Naive thymus-derived CD4-positive, alpha-beta T cell (primary cell): ENCODE measurements around the gene TRPM4. TPM values are rescaled to one million over a fixed set of nuclear protein-coding genes. Genes with fewer than 3 reads are reported as not detected.

Experiments
- ATAC-seq: fragments of 150-1000 bp; cut with Tn5 transposase; 2 replicates; pipeline ENCODE4 v1.10.0; 2021; ENCODE audit warnings: mild to moderate bottlenecking, moderate library complexity
- CTCF ChIA-PET: fragments of 350-600 bp; sonication (Branson Sonifier 250); formaldehyde crosslinking; loops from one replicate; lab custom pipeline; 2021; ENCODE audit warnings: antibody characterized with exemption; lab: Charles Lee
- POLR2A ChIA-PET: fragments of 350-600 bp; sonication (Branson Sonifier 250); formaldehyde crosslinking; loops from one replicate; lab custom pipeline; 2021; ENCODE audit warnings: antibody characterized with exemption, inconsistent platforms; lab: Charles Lee
- DNase-seq, 9 donors: peaks; one replicate each; pipeline versions ENCODE4 v3.0.0 to v3.0.0-alpha.2; 2020 to 2022; ENCODE audit warnings: mixed read lengths in 1 of 9
- H3K27ac ChIP-seq: one replicate; pipeline ENCODE4 v1.7.0; 2013; ENCODE audit warnings: mild to moderate bottlenecking, low read depth, low read length, moderate library complexity
- H3K27me3 ChIP-seq, 2 donors: one replicate each; pipeline ENCODE4 v1.7.0; 2013; ENCODE audit warnings: low read length in 2 of 2, mild to moderate bottlenecking in 2 of 2, moderate library complexity in 2 of 2; ENCODE audit not compliant: control insufficient read depth in 2 of 2, insufficient read depth in 2 of 2
- H3K36me3 ChIP-seq, 3 experiments: 1 replicate in 2 of 3; 2 replicates in 1 of 3; pipeline ENCODE4 v1.7.0; 2013; ENCODE audit warnings: low read length in 3 of 3, mild to moderate bottlenecking in 3 of 3, moderate library complexity in 1 of 3; ENCODE audit not compliant: insufficient read depth in 3 of 3, control insufficient read depth in 2 of 3
- H3K4me1 ChIP-seq, 2 donors: one replicate each; pipeline ENCODE4 v1.7.0; 2013; ENCODE audit warnings: low read length in 2 of 2, mild to moderate bottlenecking in 2 of 2, moderate library complexity in 1 of 2; ENCODE audit not compliant: control insufficient read depth in 2 of 2, insufficient read depth in 2 of 2
- H3K4me3 ChIP-seq: 2 replicates; pipeline ENCODE4 v1.7.0; 2013; ENCODE audit warnings: mild to moderate bottlenecking, low read length
- H3K9me3 ChIP-seq, 3 experiments: 1 replicate in 2 of 3; 2 replicates in 1 of 3; pipeline ENCODE4 v1.7.0; 2013; ENCODE audit warnings: low read length in 3 of 3; ENCODE audit not compliant: control insufficient read depth in 2 of 3
- H3K27ac Mint-ChIP-seq, 9 donors: one replicate each; pipeline ENCODE4 v1.8.0; 2020 to 2022; ENCODE audit warnings: mixed read lengths in 9 of 9, mild to moderate bottlenecking in 8 of 9, moderate library complexity in 5 of 9, inconsistent platforms in 2 of 9
- H3K27me3 Mint-ChIP-seq, 5 donors: one replicate each; pipeline ENCODE4 v1.8.0; 2021 to 2022; ENCODE audit warnings: mixed read lengths in 5 of 5, mild to moderate bottlenecking in 1 of 5
- H3K36me3 Mint-ChIP-seq, 5 donors: one replicate each; pipeline ENCODE4 v1.8.0; 2020 to 2022; ENCODE audit warnings: mixed read lengths in 5 of 5, mild to moderate bottlenecking in 3 of 5, inconsistent platforms in 1 of 5
- H3K4me1 Mint-ChIP-seq, 7 donors: one replicate each; pipeline ENCODE4 v1.8.0; 2020 to 2022; ENCODE audit warnings: mixed read lengths in 7 of 7, mild to moderate bottlenecking in 3 of 7, inconsistent platforms in 1 of 7
- H3K4me3 Mint-ChIP-seq, 10 donors: one replicate each; pipeline ENCODE4 v1.8.0; 2020 to 2022; ENCODE audit warnings: mild to moderate bottlenecking in 10 of 10, mixed read lengths in 10 of 10, moderate library complexity in 6 of 10, inconsistent platforms in 2 of 10
- H3K9me3 Mint-ChIP-seq, 11 donors: one replicate each; pipeline ENCODE4 v1.8.0; 2020 to 2022; ENCODE audit warnings: mixed read lengths in 11 of 11, mild to moderate bottlenecking in 4 of 11, inconsistent platforms in 1 of 11, moderate library complexity in 1 of 11
- intact Hi-C, 2 donors: fragments of 100-400 bp; cut with micrococcal nuclease; formaldehyde crosslinking; loops; one replicate each; pipeline ENCODE4 v1.15.1; 2023
- polyA plus RNA-seq, 2 donors: library from polyadenylated mRNA; unstranded; fragments of 300-500 nt; fragmentation: Illumina TruSeq; gene quantifications; one replicate each; pipeline ENCODE4 v1.2.3, GENCODE V29; 2021
- total RNA-seq, 6 experiments: library from RNA in 5 of 6; stranded (reverse) in 5 of 6; gene quantifications; 1 replicate in 5 of 6; 2 replicates in 1 of 6; pipeline ENCODE4 v1.2.3 and lab custom pipeline; 2021 to 2026

TRPM4 gene
- total and polyA plus RNA-seq, 7 experiments from 2014 or later = 0.13 to 3.2 (median 0.85) TPM; not detected in 2

DNA sequence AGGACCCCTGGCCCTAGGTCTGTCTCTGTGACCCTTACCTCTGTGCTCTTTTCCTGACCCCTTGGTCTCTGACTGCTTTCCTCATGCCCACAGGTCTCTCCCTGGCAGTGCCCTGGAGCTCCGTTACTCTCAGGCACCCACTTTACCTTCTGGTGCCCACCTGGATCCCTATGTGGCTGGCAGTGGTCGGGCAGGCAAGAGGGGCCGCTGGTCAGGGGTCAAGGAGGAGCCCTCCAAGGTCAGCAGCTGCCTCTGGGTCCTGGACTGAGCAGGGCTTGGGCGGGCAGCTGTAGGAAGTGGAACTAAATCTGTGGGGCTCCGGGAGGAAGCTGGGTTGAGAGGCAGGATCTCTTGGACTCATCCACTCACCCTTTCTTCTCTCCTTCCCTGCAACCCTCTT is 21.9 kb upstream of the TRPM4 start:
- Mint-ChIP-seq H3K9me3 (peaks cover 0 to 2% (median 0%) of the 10 kb centered on the region in 11 donors), H3K27ac (no peak overlapping the region), H3K36me3 (peaks cover 0 to 4% (median 0%) of the 10 kb centered on the region in 5 donors), H3K4me3 (peak overlapping the region in 2 of 10 donors; percentile 3 to 56), H3K4me1 (peaks cover 0 to 19% (median 11%) of the 10 kb centered on the region in 7 donors), H3K27me3 (peaks cover 0 to 4% (median 3%) of the 10 kb centered on the region in 5 donors)
- no peaks in the 10 kb centered on the region for H3K9me3 ChIP-seq
- ChIA-PET POLR2A (interaction anchor here (0.6 to 1.1 kb wide), 3 partner anchors 21 to 294 kb away, joined by 3 to 7 read pairs (median 3); no protein-coding TSS in a partner anchor), CTCF (interaction anchor here (0.8 kb wide), 1 partner anchor 28 kb away, joined by 4 read pairs; no protein-coding TSS in a partner anchor)
- H3K36me3 ChIP-seq = no peaks in the 10 kb centered on the region
- H3K4me1 ChIP-seq = peaks cover 0 to 15% of the 10 kb centered on the region in 2 donors
- H3K27ac ChIP-seq = no peak overlapping the region
- ATAC-seq = no peak
- H3K4me3 ChIP-seq = no peak overlapping the region
- peaks cover 0 to 3% of the 10 kb centered on the region in 2 donors for H3K27me3 ChIP-seq
- intact Hi-C loops = no loop called here
- no peak for DNase-seq

DNA sequence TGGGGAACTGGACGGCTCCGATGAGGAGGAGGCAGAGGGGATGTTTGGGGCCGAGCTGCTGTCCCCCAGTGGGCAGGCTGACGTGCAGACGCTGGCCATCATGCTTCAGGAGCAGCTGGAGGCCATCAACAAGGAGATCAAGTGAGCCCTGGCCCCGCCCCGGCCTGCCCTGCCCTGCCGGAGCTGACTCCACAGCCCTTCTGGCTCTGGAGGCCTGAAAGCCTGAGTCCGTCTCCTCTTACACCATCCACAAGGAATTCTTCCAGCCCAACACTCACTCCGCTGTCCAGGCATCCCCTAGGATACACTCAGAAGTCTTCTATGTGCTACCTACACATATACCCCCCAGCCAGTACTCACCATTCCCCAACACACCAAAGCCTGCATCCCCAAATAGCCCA is 20.8 kb upstream of the TRPM4 start:
- Mint-ChIP-seq H3K27me3 (peaks cover 0 to 9% (median 4%) of the 10 kb centered on the region in 5 donors), H3K4me1 (peaks cover 5 to 25% (median 17%) of the 10 kb centered on the region in 7 donors), H3K9me3 (peaks cover 0 to 2% (median 0%) of the 10 kb centered on the region in 11 donors), H3K27ac (no peak overlapping the region), H3K36me3 (peaks cover 0 to 4% (median 0%) of the 10 kb centered on the region in 5 donors), H3K4me3 (peak overlapping the region in 1 of 10 donors; percentile 10)
- DNase-seq = no peak
- ATAC-seq = no peak
- Histone ChIP-seq H3K27me3 (peaks cover 0 to 3% of the 10 kb centered on the region in 2 donors), H3K4me1 (peaks cover 0 to 15% of the 10 kb centered on the region in 2 donors), H3K36me3 (no peaks in the 10 kb centered on the region), H3K4me3 (no peak overlapping the region), H3K9me3 (no peaks in the 10 kb centered on the region), H3K27ac (no peak overlapping the region)
- ChIA-PET CTCF (no interaction called here), POLR2A (interaction anchor here (1.1 kb wide), 1 partner anchor 39 kb away, joined by 7 read pairs; no protein-coding TSS in a partner anchor)
- intact Hi-C loops = no loop called here

DNA sequence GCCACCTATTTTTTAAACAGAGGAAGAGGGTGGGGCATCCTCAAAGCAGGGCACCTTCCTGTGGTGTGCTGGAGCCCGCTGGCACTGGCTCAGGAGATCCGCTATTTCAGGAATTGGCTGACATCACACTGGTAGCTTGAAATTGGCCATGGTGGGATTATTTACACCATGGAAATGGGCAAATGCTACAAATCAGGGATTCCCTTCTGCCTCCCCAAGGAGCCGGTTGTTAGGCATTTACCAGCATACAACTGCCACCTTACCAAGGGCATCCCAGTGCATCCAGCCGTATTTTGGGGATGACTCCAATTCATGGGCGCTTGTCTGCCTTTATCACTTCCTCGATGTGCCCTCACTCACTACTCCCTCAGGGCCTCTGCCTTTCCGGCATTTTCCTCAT is 16.6 kb upstream of the TRPM4 start:
- no peak overlapping the region for H3K4me3 ChIP-seq
- ATAC-seq (no peak), DNase-seq (no peak)
- Mint-ChIP-seq H3K4me3 (peak overlapping the region in 2 of 10 donors; percentile 37 to 39), H3K27ac (no peak overlapping the region), H3K27me3 (peaks cover 8 to 29% (median 25%) of the 10 kb centered on the region in 5 donors), H3K36me3 (peaks cover 0 to 4% (median 0%) of the 10 kb centered on the region in 5 donors), H3K4me1 (peaks cover 17 to 29% (median 26%) of the 10 kb centered on the region in 7 donors), H3K9me3 (peaks cover 0 to 1% (median 0%) of the 10 kb centered on the region in 11 donors)
- no peaks in the 10 kb centered on the region for H3K36me3 ChIP-seq
- no peaks in the 10 kb centered on the region for H3K9me3 ChIP-seq
- intact Hi-C loops = loop anchor here (10.0 kb wide), 2 partner anchors 304 to 346 kb away; partner anchors contain the start of gene SLC17A7 (in 1 of the 2)
- H3K27me3 ChIP-seq = no peaks in the 10 kb centered on the region
- peaks cover 0 to 6% of the 10 kb centered on the region in 2 donors for H3K4me1 ChIP-seq
- POLR2A ChIA-PET = interaction anchor here (0.6 kb wide), 1 partner anchor 338 kb away, joined by 5 read pairs; no protein-coding TSS in a partner anchor
- no peak overlapping the region for H3K27ac ChIP-seq
- CTCF ChIA-PET = interaction anchor here (0.6 to 0.8 kb wide), 3 partner anchors 57 to 395 kb away, joined by 3 to 6 read pairs (median 3); no protein-coding TSS in a partner anchor

DNA sequence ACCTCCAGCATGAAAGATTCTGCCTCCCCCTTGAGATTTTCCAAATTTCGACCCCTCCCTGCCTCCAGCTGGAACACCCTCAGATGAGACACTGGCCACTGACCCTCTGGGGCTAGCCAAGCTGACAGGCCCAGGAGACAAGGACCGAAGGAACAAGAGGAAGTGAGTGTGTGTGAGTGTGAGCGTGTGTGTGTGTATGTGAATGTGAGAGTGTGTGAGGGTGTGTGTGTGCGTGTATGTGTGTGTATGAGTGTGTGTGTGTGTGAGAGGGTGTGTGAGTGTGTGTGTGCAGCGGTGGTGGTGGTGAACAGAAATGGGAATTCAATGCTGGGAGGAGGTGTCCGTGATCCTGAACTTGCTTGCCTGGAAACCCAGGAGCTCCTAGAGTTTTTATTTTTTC is 16.2 kb upstream of the TRPM4 start:
- ATAC-seq (no peak), DNase-seq (no peak)
- ChIA-PET POLR2A (no interaction called here), CTCF (interaction anchor here (0.7 to 0.8 kb wide), 2 partner anchors 141 to 395 kb away, joined by 3 to 6 read pairs; no protein-coding TSS in a partner anchor)
- H3K4me3 Mint-ChIP-seq = peak overlapping the region in 5 of 10 donors; percentile 0 to 77 (median 37)
- H3K27ac Mint-ChIP-seq = peak overlapping the region in 1 of 9 donors; percentile 41
- peaks cover 0 to 1% (median 0%) of the 10 kb centered on the region in 11 donors for H3K9me3 Mint-ChIP-seq
- intact Hi-C loops = loop anchor here (10.0 kb wide), 2 partner anchors 303 to 347 kb away; partner anchors contain the start of gene SLC17A7 (in 1 of the 2)
- H3K4me1 Mint-ChIP-seq = peaks cover 17 to 29% (median 27%) of the 10 kb centered on the region in 7 donors
- peaks cover 10 to 32% (median 27%) of the 10 kb centered on the region in 5 donors for H3K27me3 Mint-ChIP-seq
- no peaks in the 10 kb centered on the region for H3K36me3 ChIP-seq
- no peaks in the 10 kb centered on the region for H3K9me3 ChIP-seq
- H3K4me1 ChIP-seq = peaks cover 0 to 7% of the 10 kb centered on the region in 2 donors
- peaks cover 0 to 4% (median 0%) of the 10 kb centered on the region in 5 donors for H3K36me3 Mint-ChIP-seq
- H3K4me3 ChIP-seq = no peak overlapping the region
- H3K27ac ChIP-seq = no peak overlapping the region
- no peaks in the 10 kb centered on the region for H3K27me3 ChIP-seq

DNA sequence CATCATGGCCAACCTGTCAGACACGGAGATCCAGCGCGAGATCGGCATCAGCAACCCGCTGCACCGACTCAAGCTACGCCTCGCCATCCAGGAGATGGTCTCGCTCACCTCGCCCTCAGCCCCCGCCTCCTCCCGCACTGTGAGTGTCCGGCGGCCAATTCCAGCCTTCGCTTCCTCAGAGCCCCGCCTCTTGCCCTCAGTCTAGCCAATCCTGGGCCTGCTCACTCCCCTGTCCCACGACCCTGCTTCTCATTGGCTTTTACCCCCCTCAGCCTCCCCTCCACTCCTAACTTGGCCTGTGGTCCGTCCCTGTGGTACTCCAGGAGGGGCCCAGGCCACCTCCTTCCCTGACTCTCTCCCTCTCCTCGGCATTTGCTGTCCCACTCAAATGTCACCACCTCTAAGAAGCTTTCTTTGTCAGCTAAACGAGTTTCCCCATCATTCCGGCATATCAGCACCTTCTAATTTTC is 14.7 kb upstream of the TRPM4 start:
- DNase-seq = peak in 5 of 9 donors; percentile 18 to 79 (median 34)
- Histone ChIP-seq H3K27ac (no peak overlapping the region), H3K4me1 (peaks cover 0 to 7% of the 10 kb centered on the region in 2 donors), H3K4me3 (peak overlapping the region; percentile 41), H3K36me3 (no peaks in the 10 kb centered on the region), H3K27me3 (no peaks in the 10 kb centered on the region), H3K9me3 (no peaks in the 10 kb centered on the region)
- intact Hi-C loops = loop anchor here (2.0 to 10.0 kb wide), 4 partner anchors 14 to 348 kb away; partner anchors contain the start of genes C19orf73 (in 1 of the 2), PPFIA3 (in 1 of the 2) and SLC17A7 (in 1 of the 2)
- peaks cover 17 to 29% (median 27%) of the 10 kb centered on the region in 7 donors for H3K4me1 Mint-ChIP-seq
- ATAC-seq = peak; percentile 90
- POLR2A ChIA-PET = interaction anchor here (0.6 to 1.0 kb wide), 2 partner anchors 29 to 734 kb away, joined by 3 read pairs; partner anchors contain the start of genes AKT1S1 and LIN7B
- peaks cover 26 to 41% (median 34%) of the 10 kb centered on the region in 5 donors for H3K27me3 Mint-ChIP-seq
- H3K9me3 Mint-ChIP-seq = peaks cover 0 to 1% (median 0%) of the 10 kb centered on the region in 11 donors
- H3K4me3 Mint-ChIP-seq = peak overlapping the region; percentile 66 to 94 (median 77)
- CTCF ChIA-PET = interaction anchor here (1.6 kb wide), 1 partner anchor 45 kb away, joined by 3 read pairs; no protein-coding TSS in a partner anchor
- H3K36me3 Mint-ChIP-seq = peaks cover 0 to 2% (median 0%) of the 10 kb centered on the region in 5 donors
- H3K27ac Mint-ChIP-seq = peak overlapping the region in 2 of 9 donors; percentile 20 to 78
